Mononuclear cell (primary cell): ENCODE data around the gene BCAS3. TPM values are rescaled to one million over a fixed set of nuclear protein-coding genes. Genes with fewer than 3 reads are reported as not detected.

ENCODE experiments used
- H3K27me3 ChIP-seq: 2 replicates; pipeline ENCODE4 v1.6.0; 2011; ENCODE audit warnings: low read length, control low read depth; ENCODE audit not compliant: insufficient read depth
- H3K4me1 ChIP-seq: 2 replicates; pipeline ENCODE4 v1.5.1; 2011; ENCODE audit warnings: mild to moderate bottlenecking, low read length, control low read depth; ENCODE audit not compliant: insufficient read depth
- H3K4me3 ChIP-seq: 2 replicates; pipeline ENCODE4 v1.5.1; 2011; ENCODE audit warnings: mild to moderate bottlenecking, low read length, moderate library complexity
- H3K9me3 ChIP-seq: 2 replicates; pipeline ENCODE4 v1.5.1; 2011; ENCODE audit warnings: low read depth, mild to moderate bottlenecking, control low read depth, low read length
- total RNA-seq: library from RNA; depleted of rRNA; stranded (reverse); fragments of >200 nt; gene quantifications from one replicate; pipeline ENCODE4 v1.2.3, GENCODE V29; 2012

BCAS3 gene
- total RNA-seq: 23.9 TPM

DNA sequence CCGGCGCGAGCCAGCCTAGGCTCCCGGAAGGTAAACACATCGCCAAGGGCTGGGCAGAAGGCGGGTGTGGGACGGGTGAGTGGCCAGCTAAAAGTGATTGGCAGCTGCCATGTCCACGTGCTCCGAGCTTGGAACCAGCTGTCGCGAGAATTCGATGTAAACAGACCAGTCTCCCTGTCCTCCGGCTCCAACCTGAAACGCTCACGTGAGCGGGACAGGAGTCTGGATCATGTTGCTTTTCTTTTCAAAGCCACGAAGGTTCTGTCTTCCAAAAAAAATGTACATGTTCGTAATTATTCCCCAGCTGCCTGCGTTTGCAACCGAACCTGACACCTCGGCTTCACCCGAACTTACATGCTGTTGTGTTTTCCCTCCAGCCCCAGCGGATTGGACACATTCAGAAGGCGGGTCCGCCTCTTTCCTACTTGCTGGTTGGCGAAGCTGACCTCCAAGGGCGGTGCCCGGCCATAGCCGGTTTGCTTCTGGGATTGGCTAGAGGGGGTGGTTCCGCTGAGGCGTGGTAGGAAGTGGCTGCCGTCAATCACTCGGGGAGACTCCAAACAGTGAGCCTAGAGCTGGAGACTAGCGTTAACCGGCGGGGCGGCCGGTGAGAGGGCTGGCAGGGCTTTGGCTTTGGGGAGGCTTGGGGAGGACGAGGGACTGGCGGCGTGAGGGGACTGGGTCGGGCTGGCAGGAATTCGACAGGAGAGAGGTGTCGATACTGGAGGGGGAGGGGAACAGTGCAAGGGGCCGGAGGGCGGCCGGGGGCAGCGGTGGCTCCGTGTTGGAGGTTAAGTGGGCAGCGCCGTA is at the start of gene BCAS3:
TSS of gene BCAS3 (plus strand) at position 544 of the 810 bp plus-strand sequence.
- Histone ChIP-seq H3K4me3 (peak within 1 kb of the TSS; percentile 51), H3K27me3 (no peaks in the 10 kb centered on the region), H3K4me1 (peaks cover 16% of the 10 kb centered on the region)

DNA sequence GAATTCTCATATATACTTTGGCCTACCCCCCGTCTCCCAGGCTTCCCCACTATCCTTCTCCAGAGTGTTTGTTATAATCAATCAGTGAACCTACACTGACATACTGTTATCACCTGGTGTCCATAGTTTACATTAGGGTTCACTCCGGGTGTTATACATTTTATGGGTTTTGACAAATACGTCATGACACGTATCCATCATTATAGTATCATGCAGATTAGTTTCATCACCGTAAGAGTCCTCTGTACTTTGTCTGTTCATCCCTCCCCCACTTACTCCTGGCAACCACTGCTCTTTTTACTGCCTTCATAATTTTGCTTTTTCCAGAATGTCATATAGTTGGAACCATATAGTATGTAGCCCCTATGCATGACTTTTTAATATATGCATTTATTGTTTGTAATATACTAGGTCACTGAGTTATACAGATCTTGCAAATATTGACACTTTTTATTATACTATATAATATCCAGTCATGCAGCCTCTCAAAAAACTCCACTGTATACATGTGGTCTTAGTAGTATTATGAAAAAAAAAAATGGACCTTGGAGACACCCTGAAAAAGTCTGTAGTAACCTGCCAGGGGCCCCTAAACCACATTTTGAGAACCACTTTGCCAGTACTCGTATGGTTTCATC is 49.3 kb upstream of the BCAS3 start:
- Histone ChIP-seq H3K4me3 (no peak overlapping the region), H3K4me1 (no peaks in the 10 kb centered on the region), H3K9me3 (no peaks in the 10 kb centered on the region), H3K27me3 (no peaks in the 10 kb centered on the region)

More for the DNA sequence above, at the start of gene BCAS3:
- no peaks in the 10 kb centered on the region for H3K9me3 ChIP-seq

DNA sequence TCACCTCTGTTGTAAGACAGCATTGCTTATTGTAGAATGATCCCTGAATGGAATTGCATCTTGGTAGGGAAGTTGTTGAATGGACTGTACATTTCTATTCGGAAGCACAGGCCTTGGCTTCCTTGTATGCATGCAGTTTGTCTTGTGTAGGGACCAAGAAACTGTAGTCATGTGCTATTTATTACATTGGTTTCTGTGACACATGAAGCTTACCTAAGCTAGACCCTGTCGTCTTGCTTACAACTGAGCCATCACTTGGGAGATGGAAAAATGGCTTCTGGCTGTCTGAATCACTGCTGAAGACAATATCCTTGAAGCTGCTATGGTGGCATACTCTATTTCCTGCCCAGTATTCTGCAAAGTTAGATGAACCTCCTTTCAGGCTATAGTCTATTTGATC is 48.5 kb upstream of the BCAS3 start:
- Histone ChIP-seq H3K27me3 (no peaks in the 10 kb centered on the region), H3K9me3 (no peaks in the 10 kb centered on the region), H3K4me3 (no peak overlapping the region), H3K4me1 (no peaks in the 10 kb centered on the region)

DNA sequence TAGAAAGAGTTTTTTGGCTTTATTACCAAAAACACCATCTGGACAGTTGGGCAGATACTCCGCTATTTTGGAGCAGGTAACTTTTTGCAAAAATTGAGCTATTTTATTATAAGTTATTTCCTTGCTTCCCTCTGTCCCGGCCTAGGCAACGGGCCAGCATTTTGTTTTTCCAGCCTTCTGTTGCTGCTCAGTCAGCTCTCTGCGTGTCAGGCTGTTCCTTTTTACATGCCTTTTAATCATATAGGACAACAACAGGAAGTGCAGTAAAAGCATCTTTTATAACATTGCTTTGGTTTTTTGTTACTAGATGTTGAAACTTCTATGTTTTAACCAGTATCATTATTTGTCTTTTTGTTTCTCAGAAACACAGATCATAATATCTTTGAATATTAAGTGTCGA is 47.3 kb upstream of the BCAS3 start:
- H3K9me3 ChIP-seq: no peaks in the 10 kb centered on the region
- no peaks in the 10 kb centered on the region for H3K27me3 ChIP-seq
- no peaks in the 10 kb centered on the region for H3K4me1 ChIP-seq
- H3K4me3 ChIP-seq: no peak overlapping the region

DNA sequence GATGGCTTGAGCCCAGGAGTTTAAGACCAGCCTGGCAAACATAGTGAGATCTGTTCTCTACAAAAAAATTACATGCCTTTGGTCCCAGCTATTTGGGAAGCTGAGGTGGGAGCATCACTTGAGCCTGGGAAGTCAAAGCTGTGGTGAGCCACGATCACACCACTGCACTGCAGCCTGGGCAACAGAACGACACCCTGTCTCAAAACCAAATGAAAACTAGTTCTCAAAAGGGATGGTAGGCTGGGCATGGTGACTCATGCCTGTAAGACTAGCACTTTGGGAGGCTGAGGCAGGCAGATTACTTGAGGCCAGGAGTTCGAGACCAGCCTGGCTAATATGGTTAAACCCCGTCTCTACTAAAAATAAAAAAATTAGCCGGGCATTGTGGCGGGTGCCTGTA is 46.5 kb upstream of the BCAS3 start:
- Histone ChIP-seq H3K9me3 (no peaks in the 10 kb centered on the region), H3K27me3 (no peaks in the 10 kb centered on the region), H3K4me1 (no peaks in the 10 kb centered on the region), H3K4me3 (no peak overlapping the region)

DNA sequence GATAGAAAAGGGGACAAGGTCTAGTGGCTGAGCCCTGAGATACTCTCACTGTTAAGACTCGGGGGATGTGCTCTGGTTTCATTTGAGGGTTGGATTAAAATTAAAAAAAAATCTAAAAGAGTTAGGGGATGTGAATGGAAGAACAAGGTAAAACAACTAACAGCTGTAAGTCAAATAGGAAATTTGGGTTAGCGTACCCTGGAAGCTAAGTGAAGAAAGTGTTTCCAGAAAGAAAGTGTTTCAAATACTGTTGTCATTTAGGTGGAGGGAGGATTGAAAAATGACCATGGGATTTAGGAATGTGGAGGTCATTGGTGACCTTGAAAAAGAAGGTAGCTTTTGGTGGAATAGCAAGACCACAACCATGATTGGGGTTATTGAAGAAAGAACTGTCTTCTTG is 40.0 kb upstream of the BCAS3 start:
- no peaks in the 10 kb centered on the region for H3K27me3 ChIP-seq
- H3K4me1 ChIP-seq: no peaks in the 10 kb centered on the region
- no peaks in the 10 kb centered on the region for H3K9me3 ChIP-seq
- no peak overlapping the region for H3K4me3 ChIP-seq

DNA sequence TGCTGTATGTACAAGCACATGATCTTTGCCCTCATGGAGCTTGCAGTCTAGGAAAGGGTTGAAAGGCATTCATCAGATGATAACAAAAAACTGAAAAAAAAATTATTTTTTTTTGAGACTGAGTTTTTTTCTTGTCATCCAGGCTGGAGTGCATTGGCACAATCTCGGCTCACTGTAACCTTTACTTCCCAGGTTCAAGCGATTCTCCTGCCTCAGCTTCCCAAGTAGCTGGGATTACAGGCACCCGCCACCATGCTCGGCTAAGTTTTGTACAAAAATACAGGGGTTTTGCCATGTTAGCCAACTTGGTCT is 38.7 kb upstream of the BCAS3 start:
- Histone ChIP-seq H3K4me1 (no peaks in the 10 kb centered on the region), H3K27me3 (no peaks in the 10 kb centered on the region), H3K9me3 (no peaks in the 10 kb centered on the region), H3K4me3 (no peak overlapping the region)

DNA sequence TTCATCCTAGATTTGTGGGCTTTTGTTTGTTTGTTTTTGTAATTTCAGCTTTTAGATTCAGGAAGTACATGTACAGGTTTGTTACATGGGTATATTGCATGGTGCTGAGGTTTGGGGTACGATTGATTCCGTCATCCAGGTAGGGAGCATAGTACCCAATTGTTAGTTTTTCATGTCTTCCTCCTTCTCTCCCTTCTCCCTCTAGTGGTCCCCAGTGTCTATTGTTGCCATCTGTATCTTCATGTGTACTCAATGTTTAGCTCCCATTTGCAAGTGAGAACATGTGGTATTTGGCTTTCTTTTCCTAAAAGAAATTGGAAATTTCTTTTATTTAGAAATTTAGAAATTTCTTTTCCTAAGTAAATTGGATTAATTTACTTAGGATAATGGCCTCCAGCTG is 37.1 kb upstream of the BCAS3 start:
- H3K4me3 ChIP-seq: no peak overlapping the region
- H3K4me1 ChIP-seq: no peaks in the 10 kb centered on the region
- no peaks in the 10 kb centered on the region for H3K27me3 ChIP-seq
- H3K9me3 ChIP-seq: no peaks in the 10 kb centered on the region

DNA sequence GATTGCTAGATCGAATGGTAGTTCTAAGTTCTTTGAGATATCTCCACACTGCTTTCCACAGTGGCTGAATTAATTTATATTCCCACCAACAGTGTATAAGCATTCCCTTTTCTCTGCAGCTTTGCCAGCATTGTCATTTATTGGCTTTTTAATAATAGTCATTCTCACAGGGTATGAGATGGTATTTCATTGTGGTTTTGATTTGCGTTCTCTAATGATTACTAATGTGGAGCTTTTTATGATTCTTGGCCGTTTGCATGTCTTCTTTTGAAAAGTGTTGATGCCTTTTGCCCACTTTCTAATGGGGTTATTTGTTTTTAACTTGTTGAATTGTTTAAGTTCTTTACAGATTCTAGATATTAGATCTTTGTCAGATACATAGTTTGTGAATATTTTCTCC is 36.5 kb upstream of the BCAS3 start:
- no peaks in the 10 kb centered on the region for H3K27me3 ChIP-seq
- H3K4me3 ChIP-seq: no peak overlapping the region
- H3K9me3 ChIP-seq: no peaks in the 10 kb centered on the region
- no peaks in the 10 kb centered on the region for H3K4me1 ChIP-seq

DNA sequence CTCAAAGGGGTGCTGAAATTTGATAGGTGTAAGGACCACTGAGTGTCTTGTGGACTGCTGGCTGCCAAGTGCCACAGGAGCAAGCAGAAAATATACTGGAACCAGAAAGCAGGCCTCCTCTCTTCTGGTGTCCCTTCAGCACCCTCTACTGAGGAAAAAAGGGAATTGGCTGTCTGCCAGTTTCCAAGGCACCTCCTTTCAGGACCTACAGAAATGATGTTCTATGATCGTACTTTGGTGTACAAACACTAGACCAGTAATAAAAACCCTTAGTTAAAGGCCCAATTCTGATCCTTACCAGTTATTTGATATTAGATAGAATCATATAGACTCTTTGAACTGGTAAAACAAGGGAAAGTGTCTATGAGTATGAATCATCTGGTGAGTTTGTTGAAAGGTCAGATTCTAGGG is 35.8 kb upstream of the BCAS3 start:
- Histone ChIP-seq H3K9me3 (no peaks in the 10 kb centered on the region), H3K4me1 (no peaks in the 10 kb centered on the region), H3K27me3 (no peaks in the 10 kb centered on the region), H3K4me3 (no peak overlapping the region)

DNA sequence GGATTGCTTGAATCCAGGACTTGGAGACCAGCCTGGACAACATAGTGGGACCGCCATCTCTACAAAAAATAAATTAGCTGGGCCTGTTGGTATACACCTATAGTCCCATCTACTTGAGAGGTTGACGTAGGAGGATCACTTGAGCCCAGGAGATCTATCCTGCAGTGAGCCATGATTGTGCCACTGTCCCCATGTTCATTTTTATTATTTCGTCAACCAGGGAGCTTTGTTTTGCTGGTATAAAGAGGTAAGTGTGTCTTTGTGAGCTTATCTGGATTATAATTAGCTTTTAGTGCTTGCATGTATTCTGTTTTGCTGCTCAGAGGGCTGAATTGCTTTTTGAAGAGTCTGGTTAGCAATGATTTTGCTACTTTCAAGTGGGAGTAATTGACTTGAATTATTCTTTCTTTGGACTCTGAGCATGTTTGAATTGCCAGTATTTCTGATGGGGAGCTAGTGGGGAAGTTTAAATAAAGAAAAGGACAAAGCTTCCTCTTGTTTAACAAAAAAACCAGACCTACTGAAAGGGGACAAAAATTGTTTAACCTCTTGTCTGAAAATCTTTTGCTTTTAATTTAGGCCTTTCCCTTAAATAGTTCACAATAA is 31.6 kb upstream of the BCAS3 start:
- Histone ChIP-seq H3K4me3 (no peak overlapping the region), H3K9me3 (no peaks in the 10 kb centered on the region), H3K4me1 (no peaks in the 10 kb centered on the region), H3K27me3 (no peaks in the 10 kb centered on the region)

DNA sequence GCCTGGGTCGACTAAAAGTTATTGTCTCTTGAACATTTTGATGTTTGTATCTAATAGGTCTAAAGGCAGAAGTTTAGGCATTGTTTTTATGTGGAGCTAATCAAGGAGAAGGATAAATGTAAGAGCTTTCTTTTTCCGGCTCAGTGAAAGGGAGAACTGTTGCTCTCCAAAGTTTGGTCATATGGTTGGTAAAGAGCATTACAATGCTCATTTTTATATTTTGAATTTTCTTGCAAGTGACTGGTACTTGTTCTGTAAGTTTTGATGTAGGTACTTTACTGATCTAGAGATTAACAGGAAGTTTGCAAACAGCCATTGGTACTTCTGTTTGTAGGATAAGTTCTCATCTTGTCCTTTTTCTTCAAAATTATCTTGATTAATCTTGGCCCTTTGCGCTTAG is 30.9 kb upstream of the BCAS3 start:
- Histone ChIP-seq H3K9me3 (no peaks in the 10 kb centered on the region), H3K4me3 (no peak overlapping the region), H3K27me3 (no peaks in the 10 kb centered on the region), H3K4me1 (no peaks in the 10 kb centered on the region)

DNA sequence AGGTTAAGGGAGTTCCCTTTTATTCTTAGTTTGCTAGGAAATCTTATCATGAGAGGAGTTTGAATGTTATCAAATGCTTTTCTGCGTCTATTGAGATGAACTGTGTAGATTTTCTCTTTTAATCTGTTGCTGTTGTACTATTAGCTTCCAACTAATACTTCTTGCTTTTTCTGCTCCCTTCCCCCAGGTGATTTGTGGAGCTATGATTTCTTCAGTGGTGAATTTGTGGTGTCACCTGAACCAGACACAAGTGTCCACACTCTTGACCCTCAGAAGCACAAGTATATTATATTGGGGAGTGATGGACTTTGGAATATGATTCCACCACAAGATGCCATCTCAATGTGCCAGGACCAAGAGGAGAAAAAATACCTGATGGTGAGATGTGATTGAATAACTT is 29.9 kb upstream of the BCAS3 start:
- Histone ChIP-seq H3K4me3 (no peak overlapping the region), H3K9me3 (no peaks in the 10 kb centered on the region), H3K4me1 (peaks cover under 1% of the 10 kb centered on the region)

DNA sequence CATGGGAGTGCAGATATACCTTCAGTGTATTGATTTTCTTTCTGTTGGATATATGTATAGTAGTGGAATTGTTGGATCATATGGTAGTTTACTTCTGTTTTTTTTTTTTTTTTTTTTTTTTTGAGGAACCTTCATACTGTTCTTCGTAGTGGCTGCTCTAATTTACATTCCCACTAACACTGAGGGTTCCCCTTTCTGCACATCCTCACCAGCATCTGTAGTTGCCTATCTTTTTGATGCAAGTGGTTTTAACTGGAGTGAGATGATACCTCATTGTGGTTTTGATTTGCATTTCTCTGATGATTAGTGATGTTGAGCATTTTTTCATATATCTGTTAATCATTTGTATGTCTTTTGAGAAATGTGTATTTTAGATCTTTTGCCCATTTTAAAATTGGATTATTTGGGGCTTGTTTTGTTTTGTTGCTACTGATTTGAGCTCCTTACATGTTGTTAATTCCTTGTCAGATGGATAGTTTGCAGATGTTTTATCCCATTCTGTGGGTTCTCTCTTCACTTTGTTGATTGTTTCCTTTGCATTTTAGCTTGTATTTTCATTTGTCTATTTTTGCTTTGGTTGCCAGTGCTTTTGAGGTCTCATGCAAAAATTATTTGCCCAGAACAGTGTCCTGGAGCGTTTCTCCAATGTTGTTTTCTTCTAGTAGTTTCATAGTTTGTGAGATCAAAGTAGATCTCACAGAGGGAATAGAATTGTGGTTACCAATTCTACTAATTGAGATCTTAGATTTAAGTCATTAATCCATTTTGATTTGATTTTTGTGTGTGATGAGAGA is 25.0 kb upstream of the BCAS3 start:
- peaks cover 4% of the 10 kb centered on the region for H3K4me1 ChIP-seq
- H3K27me3 ChIP-seq: no peaks in the 10 kb centered on the region
- no peaks in the 10 kb centered on the region for H3K9me3 ChIP-seq
- no peak overlapping the region for H3K4me3 ChIP-seq

More for the DNA sequence above, 29.9 kb upstream of the BCAS3 start:
- H3K27me3 ChIP-seq: no peaks in the 10 kb centered on the region

DNA sequence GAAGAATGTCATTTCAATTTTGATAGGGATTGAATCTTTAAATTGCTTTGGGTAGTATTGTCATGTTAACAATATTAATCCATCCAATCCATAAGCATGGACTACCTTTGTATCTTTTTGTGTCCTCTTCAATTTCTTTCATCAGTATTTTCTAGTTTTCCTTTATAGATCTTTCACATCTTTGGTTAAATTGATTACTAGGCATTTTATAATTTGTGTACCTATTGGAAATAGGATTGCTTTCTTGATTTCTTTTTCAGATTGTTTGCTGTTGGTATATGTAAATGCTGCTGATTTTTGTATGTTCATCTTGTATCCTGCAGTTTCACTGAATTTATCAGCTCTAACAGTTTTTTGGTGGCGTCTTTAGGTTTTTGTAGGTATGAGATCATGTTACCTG is 24.1 kb upstream of the BCAS3 start:
- H3K9me3 ChIP-seq: no peaks in the 10 kb centered on the region
- H3K4me1 ChIP-seq: peaks cover 4% of the 10 kb centered on the region
- no peaks in the 10 kb centered on the region for H3K27me3 ChIP-seq
- H3K4me3 ChIP-seq: no peak overlapping the region
